Heart left ventricle (tissue), 16 donors: ENCODE results near the gene TLR1. TPM values are rescaled to one million over a fixed set of nuclear protein-coding genes. Genes with fewer than 3 reads are reported as not detected.

Experiments used
- ATAC-seq, 4 donors: fragments of 200-7000 bp; cut with Tn5 transposase; one replicate each; pipeline ENCODE4 v1.9.1; 2020 to 2022; ENCODE audit warnings: moderate library complexity in 4 of 4, mild to moderate bottlenecking in 3 of 4, moderate number of reproducible peaks in 1 of 4
- DNase-seq, 5 donors: peaks; one replicate each; pipeline ENCODE4 v3.0.0-alpha.2; 2020
- H3K27ac ChIP-seq, 12 donors: fragments of 200-600 bp; sonication (generic) in 4 of 12; one replicate each; pipeline versions ENCODE4 v1.5.0 to v1.8.0; 2016 to 2022; ENCODE audit warnings: mild to moderate bottlenecking in 2 of 12
- H3K27me3 ChIP-seq, 9 donors: fragments of 200-600 bp; sonication (generic) in 2 of 9; one replicate each; pipeline versions ENCODE4 v1.5.1 to v1.8.0; 2016 to 2022; ENCODE audit warnings: mild to moderate bottlenecking in 3 of 9
- H3K36me3 ChIP-seq, 9 donors: fragments of 200-600 bp; sonication (generic) in 2 of 9; one replicate each; pipeline versions ENCODE4 v1.5.0 to v1.8.0; 2018 to 2022; ENCODE audit warnings: mild to moderate bottlenecking in 2 of 9
- H3K4me1 ChIP-seq, 12 donors: fragments of 200-600 bp; sonication (generic) in 4 of 12; one replicate each; pipeline versions ENCODE4 v1.5.0 to v1.8.0; 2016 to 2022; ENCODE audit warnings: mild to moderate bottlenecking in 3 of 12
- H3K4me3 ChIP-seq, 12 donors: fragments of 200-600 bp; sonication (generic) in 4 of 12; one replicate each; pipeline versions ENCODE4 v1.5.0 to v1.8.0; 2017 to 2022; ENCODE audit warnings: mild to moderate bottlenecking in 9 of 12, moderate library complexity in 4 of 12
- H3K9me3 ChIP-seq, 12 donors: fragments of 200-600 bp; sonication (generic) in 4 of 12; one replicate each; pipeline versions ENCODE4 v1.5.0 to v1.8.0; 2016 to 2022; ENCODE audit warnings: mild to moderate bottlenecking in 1 of 12
- CTCF ChIP-seq, 12 donors: fragments of 200-600 bp; sonication (generic) in 4 of 12; IDR thresholded peaks; one replicate each; pipeline versions ENCODE4 v1.5.0 to v1.8.0; 2018 to 2022; ENCODE audit warnings: antibody characterized with exemption in 12 of 12, mild to moderate bottlenecking in 5 of 12
- POLR2A ChIP-seq, 2 donors: fragments of 450-650 bp; IDR thresholded peaks; one replicate each; pipeline ENCODE4 v1.6.1; 2017; ENCODE audit warnings: antibody characterized with exemption in 2 of 2, mild to moderate bottlenecking in 2 of 2, moderate library complexity in 2 of 2
- WGBS, 4 donors: extraction: QIAGEN DNeasy Blood & Tissue Kit in 2 of 4; methylation state at CpG; one replicate each; pipeline versions ENCODE4 v1.1.5 to v1.1.7; 2013 to 2018; 5-methylcytosine and 5-hydroxymethylcytosine counted together
- intact Hi-C, 10 donors: fragments of 100-400 bp; cut with DNase I; formaldehyde crosslinking; loops; one replicate each; pipeline versions ENCODE4 v1.11.1 to v1.14.2; 2022
- polyA plus RNA-seq, 2 donors: library from polyadenylated mRNA; stranded (reverse); fragments of 200-250 nt; gene quantifications; one replicate each; pipeline ENCODE4 v1.2.3, GENCODE V29; 2013
- total RNA-seq, 9 donors: library from RNA; depleted of rRNA in 2 of 9; stranded (reverse); fragments of >200 nt in 2 of 9; fragmentation: NEBNext Ultra II Directional in 3 of 9; extraction: Animal tissue kit (Norgen Biotek cat#: 25700) in 3 of 9; gene quantifications; one replicate each; pipeline versions ENCODE4 v1.1.0 to v1.2.4, GENCODE V29; 2016 to 2023
- donor health status: ischemic (EF 13 %, LVEDD 7.1; RV severe dilation, severe dysfunction).
- donor health status: healthy with polysubstance abuse.
- donor health status: DM: no; HTN: yes; CAD: no.
- donor health status: DM: no; HTN: no; CAD: no.
- donor health status: ischemic (EF 25% LVEDD 6.9; RV normal size, moderate dysfunction).
- donor health status: ischemic (EF 25% LVEDD 5.7; RV mildly dilated, moderate dysfunction).
- donor health status: healthy.
- donor health status: DM: yes; HTN: yes; CAD: no.
- donor health status: ischemic (EF 35%, LVEDD 5.7; RV mildly dilated, moderate dysfunction).
- donor health status: nonischemic (EF 11% LVEDD 7.7; RV severe dilation, severe dysfunction).
- donor health status: DM: yes; HTN: yes; CAD: no.
- donor health status: PGD.
- donor health status: ischemic (EF 29% LVEDD 5.4; RV normal size, mild dysfunction).
- donor health status: nonischemic (EF 23%, LVEDD 6.1; RV moderate dilation, normal function).

The TLR1 gene
- total and polyA plus RNA-seq, 11 donors, result 0.34 to 31.8 (median 2.8) TPM

- ATAC-seq (no peak), DNase-seq (no peak)
- Histone ChIP-seq H3K9me3 (peaks cover 0 to 27% (median 10%) of the 10 kb centered on the region in 12 donors), H3K27ac (no peak overlapping the region), H3K36me3 (peaks cover 0 to 6% (median 0%) of the 10 kb centered on the region in 9 donors), H3K4me3 (no peak overlapping the region), H3K27me3 (no peaks in the 10 kb centered on the region), H3K4me1 (peaks cover 0 to 11% (median 0%) of the 10 kb centered on the region in 12 donors)
- intact Hi-C loops, result no loop called here
- TF ChIP-seq CTCF (IDR thresholded peaks at IDR 0.05), result no peak
- TF ChIP-seq POLR2A (IDR thresholded peaks at IDR 0.05), result no peak
Measured at GRCh38 chr4:38831653-38832052, 27.1 kb upstream of the TLR1 start.

- no peak overlapping the region for H3K27ac ChIP-seq
- DNase-seq, result no peak
- ATAC-seq, result no peak
- peaks cover 0 to 6% (median 0%) of the 10 kb centered on the region in 9 donors for H3K36me3 ChIP-seq
- H3K4me3 ChIP-seq, result no peak overlapping the region
- H3K4me1 ChIP-seq, result peaks cover 0 to 11% (median 0%) of the 10 kb centered on the region in 12 donors
- H3K27me3 ChIP-seq, result no peaks in the 10 kb centered on the region
- no peak for TF ChIP-seq CTCF (IDR thresholded peaks at IDR 0.05)
- TF ChIP-seq POLR2A (IDR thresholded peaks at IDR 0.05), result no peak
- intact Hi-C loops, result no loop called here
- WGBS, 4 donors, result 80 to 91% (median 85%) methylated on average over 5 of the region's 5 CpGs
- H3K9me3 ChIP-seq, result peaks cover 0 to 4% (median 0%) of the 10 kb centered on the region in 12 donors
Measured at GRCh38 chr4:38829237-38829636, 24.6 kb upstream of the TLR1 start.

GRCh38 chr4:38823766-38824165, 19.2 kb upstream of the TLR1 start:
- Histone ChIP-seq H3K27ac (no peak overlapping the region), H3K4me1 (peaks cover 0 to 3% (median 0%) of the 10 kb centered on the region in 12 donors), H3K36me3 (peaks cover 0 to under 1% (median 0%) of the 10 kb centered on the region in 9 donors), H3K9me3 (peaks cover 0 to 10% (median 0%) of the 10 kb centered on the region in 12 donors), H3K27me3 (no peaks in the 10 kb centered on the region), H3K4me3 (no peak overlapping the region)
- no peak for TF ChIP-seq CTCF (IDR thresholded peaks at IDR 0.05)
- TF ChIP-seq POLR2A (IDR thresholded peaks at IDR 0.05), result no peak
- intact Hi-C loops, result no loop called here
- whole genome bisulfite sequencing, 4 donors, result 91 to 95% (median 93%) methylated on average over 19 to 27 of the region's 27 CpGs
- DNase-seq, result no peak
- ATAC-seq, result no peak

GRCh38 chr4:38822748-38823303, 18.2 kb upstream of the TLR1 start:
- intact Hi-C loops, result no loop called here
- ATAC-seq (no peak), DNase-seq (no peak)
- no peaks in the 10 kb centered on the region for H3K27me3 ChIP-seq
- TF ChIP-seq CTCF (IDR thresholded peaks at IDR 0.05) (no peak), POLR2A (IDR thresholded peaks at IDR 0.05) (no peak)
- peaks cover 0 to 10% (median 0%) of the 10 kb centered on the region in 12 donors for H3K9me3 ChIP-seq
- no peaks in the 10 kb centered on the region for H3K36me3 ChIP-seq
- H3K4me3 ChIP-seq, result no peak overlapping the region
- 76 to 86% (median 80%) methylated on average over 5 of the region's 5 CpGs for WGBS, 4 donors
- no peak overlapping the region for H3K27ac ChIP-seq
- H3K4me1 ChIP-seq, result peaks cover 0 to 3% (median 0%) of the 10 kb centered on the region in 12 donors
